Measurements from ENCODE around the gene FAM204A. TPM values are rescaled to one million over a fixed set of nuclear protein-coding genes. Genes with fewer than 3 reads are reported as not detected.

Gene FAM204A
- total RNA-seq, 2 donors from 2014 or later, result 40.1 to 53.4 TPM

DNA sequence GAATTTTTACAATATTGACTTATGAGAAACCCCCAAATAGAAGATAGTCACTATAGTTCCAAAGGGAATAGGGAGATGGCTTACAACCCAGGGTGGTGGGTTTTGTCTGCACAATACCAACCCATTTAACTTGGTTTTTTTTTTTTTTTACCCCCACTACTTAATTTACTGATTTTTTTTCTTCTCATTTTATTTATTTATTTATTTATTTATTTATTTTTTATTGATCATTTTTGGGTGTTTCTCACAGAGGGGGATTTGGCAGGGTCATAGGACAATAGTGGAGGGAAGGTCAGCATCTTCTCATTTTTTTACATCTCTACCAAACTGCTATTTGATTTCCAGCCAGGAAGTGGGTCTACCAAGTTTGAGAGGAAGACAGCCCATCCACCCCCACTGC, 77.9 kb downstream of the FAM204A start:
- H3K4me1 ChIP-seq, result no peaks in the 10 kb centered on the region
- intact Hi-C loops (cut with DNase I), result no loop called here
- no peaks in the 10 kb centered on the region for H3K36me3 ChIP-seq
- H3K9ac ChIP-seq (ENCODE audit: low read depth in 2 of 2, low read length in 2 of 2), result no peak overlapping the region
- no peak overlapping the region for H3K27ac ChIP-seq
- no peaks in the 10 kb centered on the region for H3K27me3 ChIP-seq
- TF ChIP-seq, protein P1, sequence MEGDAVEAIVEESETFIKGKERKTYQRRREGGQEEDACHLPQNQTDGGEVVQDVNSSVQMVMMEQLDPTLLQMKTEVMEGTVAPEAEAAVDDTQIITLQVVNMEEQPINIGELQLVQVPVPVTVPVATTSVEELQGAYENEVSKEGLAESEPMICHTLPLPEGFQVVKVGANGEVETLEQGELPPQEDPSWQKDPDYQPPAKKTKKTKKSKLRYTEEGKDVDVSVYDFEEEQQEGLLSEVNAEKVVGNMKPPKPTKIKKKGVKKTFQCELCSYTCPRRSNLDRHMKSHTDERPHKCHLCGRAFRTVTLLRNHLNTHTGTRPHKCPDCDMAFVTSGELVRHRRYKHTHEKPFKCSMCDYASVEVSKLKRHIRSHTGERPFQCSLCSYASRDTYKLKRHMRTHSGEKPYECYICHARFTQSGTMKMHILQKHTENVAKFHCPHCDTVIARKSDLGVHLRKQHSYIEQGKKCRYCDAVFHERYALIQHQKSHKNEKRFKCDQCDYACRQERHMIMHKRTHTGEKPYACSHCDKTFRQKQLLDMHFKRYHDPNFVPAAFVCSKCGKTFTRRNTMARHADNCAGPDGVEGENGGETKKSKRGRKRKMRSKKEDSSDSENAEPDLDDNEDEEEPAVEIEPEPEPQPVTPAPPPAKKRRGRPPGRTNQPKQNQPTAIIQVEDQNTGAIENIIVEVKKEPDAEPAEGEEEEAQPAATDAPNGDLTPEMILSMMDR (IDR thresholded peaks at IDR 0.05), result no peak
- H3K4me3 ChIP-seq, result no peak overlapping the region
- no peak for DNase-seq
- H3K9me3 ChIP-seq, result no peaks in the 10 kb centered on the region

DNA sequence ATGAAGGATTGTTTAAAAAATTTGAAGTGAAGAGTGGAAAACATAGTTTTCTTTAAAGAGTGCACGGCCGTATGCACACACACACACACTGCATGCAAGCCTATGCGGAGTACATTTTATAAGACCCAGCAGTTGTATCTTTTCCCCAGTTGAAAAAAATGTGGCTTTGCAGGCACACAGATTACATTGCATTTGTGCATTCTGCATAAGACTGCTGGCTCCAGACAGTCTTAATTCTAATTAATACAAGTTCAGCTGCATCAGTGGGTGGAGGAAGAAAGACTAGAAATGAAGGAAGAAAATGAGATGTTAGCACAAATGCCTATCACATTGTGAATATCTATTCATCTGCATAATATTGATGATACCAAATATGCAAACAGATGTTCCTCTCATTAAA, 79.6 kb downstream of the FAM204A start:
- intact Hi-C loops (cut with DNase I), result no loop called here

DNA sequence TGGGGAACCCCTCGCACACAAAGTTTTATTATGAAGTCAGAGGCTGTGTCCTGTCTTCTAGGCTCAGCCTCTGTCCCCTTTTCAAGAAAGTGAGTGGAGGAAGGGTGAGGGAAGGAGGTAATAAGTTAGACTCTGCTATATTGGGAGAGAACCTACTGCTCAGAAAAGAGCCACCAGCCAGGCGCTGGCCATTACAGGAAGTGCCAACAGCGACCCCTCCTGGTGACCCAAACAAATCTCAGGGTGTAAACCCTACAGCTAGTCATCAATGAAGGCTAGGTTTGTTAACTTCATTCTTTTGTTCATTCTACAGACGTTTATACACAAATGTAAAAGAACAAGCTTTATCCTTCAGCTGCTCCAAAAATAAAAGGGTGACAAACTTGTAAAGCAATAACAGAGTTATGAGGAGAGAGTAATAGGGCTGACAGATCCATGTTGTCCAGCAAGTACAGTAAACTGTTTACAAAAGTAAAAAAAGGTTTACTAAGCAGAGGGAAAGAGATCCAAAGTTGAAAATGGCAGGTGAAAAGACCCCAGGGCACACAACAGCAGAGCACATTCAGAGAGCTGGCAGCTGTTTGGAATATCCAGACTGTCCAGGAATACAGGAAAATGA, 82.7 kb downstream of the FAM204A start:
- no peaks in the 10 kb centered on the region for H3K36me3 ChIP-seq

More for the DNA sequence above, 79.6 kb downstream of the FAM204A start:
- H3K27me3 ChIP-seq, result no peaks in the 10 kb centered on the region
- H3K36me3 ChIP-seq, result no peaks in the 10 kb centered on the region
- H3K9ac ChIP-seq (ENCODE audit: low read depth in 2 of 2, low read length in 2 of 2), result no peak overlapping the region
- H3K4me3 ChIP-seq, result no peak overlapping the region
- H3K9me3 ChIP-seq, result no peaks in the 10 kb centered on the region
- TF ChIP-seq, protein P1 (IDR thresholded peaks at IDR 0.05), result no peak
- no peak for DNase-seq
- H3K27ac ChIP-seq, result no peak overlapping the region
- no peaks in the 10 kb centered on the region for H3K4me1 ChIP-seq

DNA sequence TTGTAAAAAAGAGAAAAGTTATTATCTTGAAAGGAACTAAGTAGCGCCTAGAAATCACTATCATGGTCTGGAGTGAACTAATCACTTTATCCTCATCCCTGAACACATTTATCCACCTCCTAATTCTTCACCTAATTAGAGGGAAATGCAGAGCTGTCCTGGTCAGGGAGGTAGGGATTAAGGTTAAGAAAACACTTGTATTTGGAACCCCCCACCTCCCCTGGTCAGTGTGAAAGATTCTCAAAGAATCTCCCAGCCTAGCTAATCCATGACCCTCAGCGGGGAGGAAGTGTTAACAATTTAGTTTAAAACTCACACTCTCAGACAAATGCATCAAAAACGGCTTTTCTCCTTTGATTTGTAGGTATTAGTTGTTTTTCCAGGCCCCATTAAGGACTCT, 83.8 kb downstream of the FAM204A start:
- H3K27me3 ChIP-seq, result no peaks in the 10 kb centered on the region

More for the DNA sequence above, 82.7 kb downstream of the FAM204A start:
- TF ChIP-seq, protein P1 (IDR thresholded peaks at IDR 0.05), result peak; percentile 48
- H3K27ac ChIP-seq, result no peak overlapping the region
- H3K4me1 ChIP-seq, result no peaks in the 10 kb centered on the region
- no peak overlapping the region for H3K9ac ChIP-seq (ENCODE audit: low read depth in 2 of 2, low read length in 2 of 2)
- DNase-seq, result peak; percentile 28
- no peaks in the 10 kb centered on the region for H3K9me3 ChIP-seq
- intact Hi-C loops (cut with DNase I), result no loop called here
- no peak overlapping the region for H3K4me3 ChIP-seq
- no peaks in the 10 kb centered on the region for H3K27me3 ChIP-seq

DNA sequence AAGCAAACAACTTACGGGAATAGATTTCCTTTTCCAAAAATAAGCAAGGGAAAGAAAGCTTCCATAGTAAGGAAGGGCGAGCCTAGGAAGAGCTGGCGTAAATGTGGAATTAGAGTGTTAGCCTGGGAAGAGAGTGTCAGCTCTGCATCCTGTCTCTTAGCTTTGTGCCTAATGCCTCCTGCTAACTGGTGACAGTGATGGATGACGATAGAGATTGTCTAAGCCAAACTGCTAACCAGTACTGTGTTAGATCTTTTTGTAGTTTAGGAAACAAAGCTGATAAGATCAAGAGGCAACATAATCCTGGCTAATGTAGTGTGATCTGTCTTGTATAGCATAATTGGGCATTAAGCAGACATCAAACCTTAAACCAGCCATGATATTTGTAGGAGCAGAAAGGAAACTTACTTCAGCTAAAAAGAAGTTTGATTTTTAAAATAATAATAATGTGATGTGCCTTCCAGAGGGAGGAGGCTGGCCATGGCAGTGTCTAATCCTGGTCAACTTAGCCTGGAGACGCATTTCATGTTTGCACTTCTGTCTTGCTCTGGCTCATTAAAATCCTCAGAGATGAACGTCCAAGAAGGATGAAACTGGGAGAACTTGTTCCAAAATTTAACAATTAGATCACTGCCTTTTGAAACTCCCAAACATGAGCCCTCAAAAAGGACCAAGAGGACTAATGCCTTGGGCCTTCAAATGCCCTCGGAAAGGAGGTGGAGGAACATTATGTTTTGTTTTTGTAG, 85.1 kb downstream of the FAM204A start:
- Histone ChIP-seq H3K4me1 (no peaks in the 10 kb centered on the region), H3K27ac (no peak overlapping the region), H3K27me3 (no peaks in the 10 kb centered on the region), H3K9me3 (no peaks in the 10 kb centered on the region), H3K4me3 (no peak overlapping the region), H3K36me3 (no peaks in the 10 kb centered on the region), H3K9ac (ENCODE audit: low read depth in 2 of 2, low read length in 2 of 2) (no peak overlapping the region)
- TF ChIP-seq, protein P1 (IDR thresholded peaks at IDR 0.05), result no peak
- DNase-seq, result no peak
- intact Hi-C loops (cut with DNase I), result no loop called here

More for the DNA sequence above, 83.8 kb downstream of the FAM204A start:
- Histone ChIP-seq H3K4me1 (no peaks in the 10 kb centered on the region), H3K9ac (ENCODE audit: low read depth in 2 of 2, low read length in 2 of 2) (no peak overlapping the region), H3K4me3 (no peak overlapping the region), H3K9me3 (no peaks in the 10 kb centered on the region), H3K27ac (no peak overlapping the region), H3K36me3 (no peaks in the 10 kb centered on the region)
- no peak for DNase-seq
- TF ChIP-seq, protein P1 (IDR thresholded peaks at IDR 0.05), result no peak
- intact Hi-C loops (cut with DNase I), result no loop called here

Data from colonic mucosa (tissue), 4 donors.